ENCODE measurements around the gene PLEKHA4.
A peak's percentile ranks its signal among the peaks of the same experiment; 100 is the strongest.

Gene PLEKHA4

GRCh38 chr19:48867746-48868113, 687 bp downstream of the PLEKHA4 start:
- 70% methylated on average over 7 of the region's 7 CpGs for WGBS
- Histone ChIP-seq H3K23ac (ENCODE audit: low read length in 2 of 2) (peak overlapping the region in 1 of 2 experiments; percentile 51), H3K36me3 (ENCODE audit: control insufficient read depth in 1 of 2, insufficient read depth in 2 of 2, low read depth in 1 of 2, low read length in 2 of 2) (peaks cover 10 to 24% of the 10 kb centered on the region in 2 experiments), H3K27me3 (ENCODE audit: control insufficient read depth in 1 of 2, insufficient read depth in 1 of 2, low read length in 2 of 2) (no peaks in the 10 kb centered on the region), H3K4me1 (ENCODE audit: control insufficient read depth, insufficient read depth, low read depth, low read length) (peaks cover 15% of the 10 kb centered on the region), H3K14ac (ENCODE audit: low read length in 2 of 2) (peak overlapping the region in 1 of 2 experiments; percentile 82), H3K4ac (ENCODE audit: low read depth in 1 of 2, low read length in 2 of 2) (peak overlapping the region in 1 of 2 experiments; percentile 93), H2BK5ac (ENCODE audit: low read depth, low read length, poor library complexity, severe bottlenecking) (no peak overlapping the region), H3K79me1 (replicated peaks; ENCODE audit: low read length, poor library complexity, severe bottlenecking) (peaks cover 6% of the 10 kb centered on the region), H3K9me3 (ENCODE audit: control insufficient read depth, low read length) (no peaks in the 10 kb centered on the region), H3K9ac (ENCODE audit: low read length) (peak overlapping the region; percentile 90), H2BK15ac (ENCODE audit: low read depth, poor library complexity, severe bottlenecking) (peak overlapping the region; percentile 44), H3K4me2 (ENCODE audit: low read length, poor library complexity, severe bottlenecking) (peak overlapping the region; percentile 64), H3K27ac (ENCODE audit: low read length, poor library complexity, severe bottlenecking) (no peak overlapping the region), H3K18ac (ENCODE audit: low read depth in 1 of 2, low read length in 2 of 2) (peak overlapping the region; percentile 72 to 80), H2AK5ac (ENCODE audit: low read length, severe bottlenecking) (no peak overlapping the region), H2BK120ac (ENCODE audit: low read depth, low read length) (peak overlapping the region; percentile 80), H2BK12ac (ENCODE audit: low read length in 2 of 2) (peak overlapping the region in 1 of 2 experiments; percentile 85), H4K91ac (ENCODE audit: low read length) (peak overlapping the region; percentile 81), H3K4me3 (ENCODE audit: insufficient read depth in 1 of 2, low read depth in 1 of 2, low read length in 2 of 2) (peak overlapping the region in 1 of 2 experiments; percentile 87), H2AFZ (ENCODE audit: low read depth, low read length) (no peak overlapping the region), H4K8ac (ENCODE audit: low read length) (peak overlapping the region; percentile 52)
- DNase-seq: no peak

- Histone ChIP-seq H4K91ac (ENCODE audit: low read length) (peak overlapping the region; percentile 70), H3K79me1 (replicated peaks; ENCODE audit: low read length, poor library complexity, severe bottlenecking) (peaks cover 6% of the 10 kb centered on the region), H2BK15ac (ENCODE audit: low read depth, poor library complexity, severe bottlenecking) (no peak overlapping the region), H3K14ac (ENCODE audit: low read length in 2 of 2) (peak overlapping the region in 1 of 2 experiments; percentile 36), H2BK120ac (ENCODE audit: low read depth, low read length) (no peak overlapping the region), H3K9me3 (ENCODE audit: control insufficient read depth, low read length) (no peaks in the 10 kb centered on the region), H2AFZ (ENCODE audit: low read depth, low read length) (no peak overlapping the region), H3K4me1 (ENCODE audit: control insufficient read depth, insufficient read depth, low read depth, low read length) (peaks cover 15% of the 10 kb centered on the region), H3K9ac (ENCODE audit: low read length) (peak overlapping the region; percentile 90), H2BK5ac (ENCODE audit: low read depth, low read length, poor library complexity, severe bottlenecking) (no peak overlapping the region), H2AK5ac (ENCODE audit: low read length, severe bottlenecking) (no peak overlapping the region), H3K36me3 (ENCODE audit: control insufficient read depth in 1 of 2, insufficient read depth in 2 of 2, low read depth in 1 of 2, low read length in 2 of 2) (peaks cover 10 to 26% of the 10 kb centered on the region in 2 experiments), H3K27ac (ENCODE audit: low read length, poor library complexity, severe bottlenecking) (no peak overlapping the region), H3K4ac (ENCODE audit: low read depth in 1 of 2, low read length in 2 of 2) (peak overlapping the region in 1 of 2 experiments; percentile 52), H4K8ac (ENCODE audit: low read length) (peak overlapping the region; percentile 52), H3K18ac (ENCODE audit: low read depth in 1 of 2, low read length in 2 of 2) (peak overlapping the region; percentile 72 to 80), H2BK12ac (ENCODE audit: low read length in 2 of 2) (peak overlapping the region; percentile 40 to 85), H3K4me2 (ENCODE audit: low read length, poor library complexity, severe bottlenecking) (peak overlapping the region; percentile 64), H3K4me3 (ENCODE audit: insufficient read depth in 1 of 2, low read depth in 1 of 2, low read length in 2 of 2) (peak overlapping the region in 1 of 2 experiments; percentile 87), H3K27me3 (ENCODE audit: control insufficient read depth in 1 of 2, insufficient read depth in 1 of 2, low read length in 2 of 2) (no peaks in the 10 kb centered on the region), H3K23ac (ENCODE audit: low read length in 2 of 2) (peak overlapping the region in 1 of 2 experiments; percentile 51)
- DNase-seq: no peak
- 85% methylated on average over 14 of the region's 14 CpGs for WGBS
These were observed 1.2 kb downstream of the PLEKHA4 start for GRCh38 chr19:48867123-48867745.

GRCh38 chr19:48866692-48867091, 1.7 kb downstream of the PLEKHA4 start:
- Histone ChIP-seq H3K18ac (ENCODE audit: low read depth in 1 of 2, low read length in 2 of 2) (no peak overlapping the region), H4K8ac (ENCODE audit: low read length) (no peak overlapping the region), H3K36me3 (ENCODE audit: control insufficient read depth in 1 of 2, insufficient read depth in 2 of 2, low read depth in 1 of 2, low read length in 2 of 2) (peaks cover 10 to 30% of the 10 kb centered on the region in 2 experiments), H4K91ac (ENCODE audit: low read length) (no peak overlapping the region), H2BK120ac (ENCODE audit: low read depth, low read length) (no peak overlapping the region), H3K23ac (ENCODE audit: low read length in 2 of 2) (no peak overlapping the region), H2BK15ac (ENCODE audit: low read depth, poor library complexity, severe bottlenecking) (no peak overlapping the region), H3K4me2 (ENCODE audit: low read length, poor library complexity, severe bottlenecking) (no peak overlapping the region), H2BK5ac (ENCODE audit: low read depth, low read length, poor library complexity, severe bottlenecking) (no peak overlapping the region), H3K14ac (ENCODE audit: low read length in 2 of 2) (no peak overlapping the region), H2AK5ac (ENCODE audit: low read length, severe bottlenecking) (no peak overlapping the region), H3K4ac (ENCODE audit: low read depth in 1 of 2, low read length in 2 of 2) (no peak overlapping the region), H2AFZ (ENCODE audit: low read depth, low read length) (no peak overlapping the region), H3K9ac (ENCODE audit: low read length) (peak overlapping the region; percentile 90), H2BK12ac (ENCODE audit: low read length in 2 of 2) (no peak overlapping the region), H3K4me3 (ENCODE audit: insufficient read depth in 1 of 2, low read depth in 1 of 2, low read length in 2 of 2) (peak overlapping the region in 1 of 2 experiments; percentile 87), H3K27ac (ENCODE audit: low read length, poor library complexity, severe bottlenecking) (no peak overlapping the region), H3K27me3 (ENCODE audit: control insufficient read depth in 1 of 2, insufficient read depth in 1 of 2, low read length in 2 of 2) (no peaks in the 10 kb centered on the region), H3K79me1 (replicated peaks; ENCODE audit: low read length, poor library complexity, severe bottlenecking) (peaks cover 6% of the 10 kb centered on the region), H3K9me3 (ENCODE audit: control insufficient read depth, low read length) (no peaks in the 10 kb centered on the region), H3K4me1 (ENCODE audit: control insufficient read depth, insufficient read depth, low read depth, low read length) (peaks cover 14% of the 10 kb centered on the region)
- DNase-seq: no peak
- WGBS: 80% methylated on average over 6 of the region's 6 CpGs

DNA sequence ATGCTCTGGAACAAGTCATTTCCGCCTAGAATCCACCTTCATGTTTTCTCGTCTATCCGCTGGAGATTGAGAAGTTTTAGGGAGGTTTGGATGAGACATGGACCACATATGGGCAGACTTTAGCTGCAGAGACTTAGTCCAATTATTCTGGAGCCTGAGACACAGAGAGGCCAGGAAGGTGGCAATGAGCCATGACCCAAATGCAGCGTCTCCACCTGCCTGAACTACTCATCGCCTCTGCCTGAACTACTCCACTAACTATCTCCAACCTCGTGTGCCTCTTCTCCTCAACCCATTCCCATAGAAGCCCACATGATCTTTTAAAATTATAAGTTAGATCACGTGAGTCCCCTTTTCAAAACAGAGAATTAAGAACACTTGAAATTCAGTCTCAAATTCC, 5.6 kb downstream of the PLEKHA4 start:
- 95% methylated on average over 6 of the region's 7 CpGs for WGBS

More for the DNA sequence above, 5.6 kb downstream of the PLEKHA4 start:
- no peak overlapping the region for H4K91ac ChIP-seq (ENCODE audit: low read length)
- H3K4me1 ChIP-seq (ENCODE audit: control insufficient read depth, insufficient read depth, low read depth, low read length): peaks cover 7% of the 10 kb centered on the region
- no peak overlapping the region for H2AFZ ChIP-seq (ENCODE audit: low read depth, low read length)
- H3K23ac ChIP-seq (ENCODE audit: low read length in 2 of 2): no peak overlapping the region
- no peak overlapping the region for H2BK12ac ChIP-seq (ENCODE audit: low read length in 2 of 2)
- H3K27me3 ChIP-seq (ENCODE audit: control insufficient read depth in 1 of 2, insufficient read depth in 1 of 2, low read length in 2 of 2): no peaks in the 10 kb centered on the region
- no peak overlapping the region for H2BK5ac ChIP-seq (ENCODE audit: low read depth, low read length, poor library complexity, severe bottlenecking)
- H2AK5ac ChIP-seq (ENCODE audit: low read length, severe bottlenecking): no peak overlapping the region
- no peak overlapping the region for H2BK120ac ChIP-seq (ENCODE audit: low read depth, low read length)
- peaks cover 6% of the 10 kb centered on the region for H3K79me1 ChIP-seq (replicated peaks; ENCODE audit: low read length, poor library complexity, severe bottlenecking)
- no peak overlapping the region for H3K4ac ChIP-seq (ENCODE audit: low read depth in 1 of 2, low read length in 2 of 2)
- no peak overlapping the region for H3K9ac ChIP-seq (ENCODE audit: low read length)
- no peaks in the 10 kb centered on the region for H3K9me3 ChIP-seq (ENCODE audit: control insufficient read depth, low read length)
- H3K4me2 ChIP-seq (ENCODE audit: low read length, poor library complexity, severe bottlenecking): no peak overlapping the region
- no peak overlapping the region for H3K14ac ChIP-seq (ENCODE audit: low read length in 2 of 2)
- H3K18ac ChIP-seq (ENCODE audit: low read depth in 1 of 2, low read length in 2 of 2): no peak overlapping the region
- no peak overlapping the region for H3K27ac ChIP-seq (ENCODE audit: low read length, poor library complexity, severe bottlenecking)
- no peak overlapping the region for H3K4me3 ChIP-seq (ENCODE audit: insufficient read depth in 1 of 2, low read depth in 1 of 2, low read length in 2 of 2)
- DNase-seq: no peak
- no peak overlapping the region for H4K8ac ChIP-seq (ENCODE audit: low read length)
- peaks cover 33 to 65% of the 10 kb centered on the region in 2 experiments for H3K36me3 ChIP-seq (ENCODE audit: control insufficient read depth in 1 of 2, insufficient read depth in 2 of 2, low read depth in 1 of 2, low read length in 2 of 2)
- no peak overlapping the region for H2BK15ac ChIP-seq (ENCODE audit: low read depth, poor library complexity, severe bottlenecking)

All from mesenchymal stem cell (in vitro differentiated cells and primary cell).